Panc1 (cell line): Measurements from ENCODE around the gene NCBP1. TPM values are rescaled to one million over a fixed set of nuclear protein-coding genes. Genes with fewer than 3 reads are reported as not detected.
"Not testable (repeated sequence)": the region's sequence is repeated elsewhere in the genome, so short reads cannot be mapped to it uniquely, and the experiment has no call there.

Source experiments
- ATAC-seq: fragments of 200-7000 bp; cut with Tn5 transposase; 2 replicates; pipeline ENCODE4 v1.9.1; 2020; ENCODE audit warnings: mild to moderate bottlenecking, moderate library complexity
- BruUV-seq: library from RNA; stranded (reverse); fragments of 400-500 nt; replicated peaks from 2 replicates; lab custom pipeline; 2021; lab: Mats Ljungman, UMichigan
- CTCF ChIA-PET: fragments of 300-600 bp; sonication (Branson Sonifier 250); formaldehyde crosslinking; loops from one replicate; lab custom pipeline; 2022; ENCODE audit warnings: antibody characterized with exemption; lab: Charles Lee
- POLR2A ChIA-PET: fragments of 300-600 bp; sonication (Branson Sonifier 250); formaldehyde crosslinking; loops from one replicate; lab custom pipeline; 2022; ENCODE audit warnings: antibody characterized with exemption; lab: Charles Lee
- DNase-seq: peaks from one replicate; pipeline ENCODE4 v3.0.0-alpha.2; 2010; ENCODE audit warnings: low read depth, low spot score
- H3K27ac ChIP-seq: 2 replicates; pipeline ENCODE4 v1.5.1; 2011; ENCODE audit warnings: mild to moderate bottlenecking, low read length, inconsistent platforms
- H3K27me3 ChIP-seq: fragments of 200-500 bp; sonication (Bioruptor generic); 2 replicates; pipeline ENCODE4 v1.6.0; 2014; ENCODE audit warnings: low read length, inconsistent platforms; ENCODE audit not compliant: control insufficient read depth, insufficient read depth
- H3K36me3 ChIP-seq: fragments of 200-500 bp; sonication (Bioruptor generic); 2 replicates; pipeline ENCODE4 v1.5.1; 2014; ENCODE audit warnings: inconsistent platforms, mild to moderate bottlenecking, low read length, moderate library complexity; ENCODE audit not compliant: control insufficient read depth, insufficient read depth
- H3K4me1 ChIP-seq: 2 replicates; pipeline ENCODE4 v1.5.1; 2011; ENCODE audit warnings: inconsistent platforms, mild to moderate bottlenecking, low read length, moderate library complexity; ENCODE audit not compliant: control insufficient read depth, insufficient read depth
- H3K4me3 ChIP-seq, 2 experiments: 2 replicates each; pipeline ENCODE4 v1.5.1; 2011 to 2012; ENCODE audit warnings: low read depth in 2 of 2, low read length in 2 of 2, mild to moderate bottlenecking in 2 of 2, inconsistent platforms in 1 of 2, moderate library complexity in 1 of 2
- H3K9me3 ChIP-seq: fragments of 200-500 bp; sonication (Bioruptor generic); 2 replicates; pipeline ENCODE4 v1.5.1; 2014; ENCODE audit warnings: low read depth, mild to moderate bottlenecking, inconsistent platforms, low read length, moderate library complexity; ENCODE audit not compliant: control insufficient read depth, insufficient read depth
- POLR2AphosphoS5 ChIP-seq: IDR thresholded peaks from 2 replicates; pipeline ENCODE4 v1.6.1; 2012; ENCODE audit warnings: mild to moderate bottlenecking, low read depth, low read length, moderate library complexity
- SIN3A ChIP-seq: IDR thresholded peaks from 2 replicates; pipeline ENCODE4 v1.6.1; 2012; ENCODE audit warnings: low read depth, mild to moderate bottlenecking, low read length, moderate library complexity, borderline replicate concordance; ENCODE audit not compliant: insufficient read depth
- TCF7L2 ChIP-seq: IDR thresholded peaks from 2 replicates; pipeline ENCODE4 v1.6.1; 2011; ENCODE audit warnings: mild to moderate bottlenecking, low read depth, low read length, inconsistent platforms
- in situ Hi-C: cut with HindIII; loops from 2 replicates; pipeline ENCODE4 v1.10.0; 2016; ENCODE audit warnings: low sequenced_read_pairs, low pct_unique_long_range_greater_than_20kb
- intact Hi-C: fragments of 100-400 bp; cut with micrococcal nuclease; formaldehyde crosslinking; loops from one replicate; pipeline ENCODE4 v1.10.0; 2022; ENCODE audit not compliant: unreplicated experiment
- total RNA-seq: library from RNA; stranded (reverse); gene quantifications from one replicate; pipeline ENCODE4 v1.2.1, GENCODE V29; 2021; ENCODE audit not compliant: unreplicated experiment
- TF ChIP-seq, protein P1 (sequence below): fragments of 450-650 bp; IDR thresholded peaks from 2 replicates; pipeline ENCODE4 v1.5.1; 2017; ENCODE audit warnings: mild to moderate bottlenecking
- TF ChIP-seq, protein P2 (sequence below), 2 experiments: IDR thresholded peaks; 2 replicates each; pipeline ENCODE4 v1.6.1; 2011 to 2012; ENCODE audit warnings: low read depth in 2 of 2, control low read depth in 1 of 2, low read length in 1 of 2, mild to moderate bottlenecking in 1 of 2, moderate library complexity in 1 of 2; ENCODE audit not compliant: insufficient read depth in 1 of 2

NCBP1 gene
- total RNA-seq, 1 experiment from 2014 or later: 30.1 TPM

DNA sequence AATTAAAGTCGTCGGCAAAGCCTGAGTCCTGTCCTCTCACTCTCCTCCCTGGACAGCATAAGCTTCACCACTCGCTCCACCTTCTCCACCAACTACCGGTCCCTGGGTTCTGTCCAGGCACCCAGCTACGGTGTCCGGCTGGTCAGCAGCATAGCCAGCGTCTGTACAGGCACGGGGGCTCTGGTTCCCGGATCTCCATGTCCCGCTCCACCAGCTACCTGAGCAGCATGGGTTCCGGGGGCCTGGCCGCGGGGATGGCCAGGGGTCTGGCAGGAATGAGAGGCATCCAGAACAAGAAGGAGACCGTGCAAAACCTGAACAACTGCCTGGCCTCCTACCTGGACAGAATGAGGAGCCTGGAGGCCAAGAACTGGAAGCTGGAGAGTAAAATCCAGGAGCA lies 65.2 kb downstream of the NCBP1 start:
- POLR2A ChIA-PET: no interaction called here
- TF ChIP-seq TCF7L2: no peak
- TF ChIP-seq SIN3A: no peak
- TF ChIP-seq, protein P1, sequence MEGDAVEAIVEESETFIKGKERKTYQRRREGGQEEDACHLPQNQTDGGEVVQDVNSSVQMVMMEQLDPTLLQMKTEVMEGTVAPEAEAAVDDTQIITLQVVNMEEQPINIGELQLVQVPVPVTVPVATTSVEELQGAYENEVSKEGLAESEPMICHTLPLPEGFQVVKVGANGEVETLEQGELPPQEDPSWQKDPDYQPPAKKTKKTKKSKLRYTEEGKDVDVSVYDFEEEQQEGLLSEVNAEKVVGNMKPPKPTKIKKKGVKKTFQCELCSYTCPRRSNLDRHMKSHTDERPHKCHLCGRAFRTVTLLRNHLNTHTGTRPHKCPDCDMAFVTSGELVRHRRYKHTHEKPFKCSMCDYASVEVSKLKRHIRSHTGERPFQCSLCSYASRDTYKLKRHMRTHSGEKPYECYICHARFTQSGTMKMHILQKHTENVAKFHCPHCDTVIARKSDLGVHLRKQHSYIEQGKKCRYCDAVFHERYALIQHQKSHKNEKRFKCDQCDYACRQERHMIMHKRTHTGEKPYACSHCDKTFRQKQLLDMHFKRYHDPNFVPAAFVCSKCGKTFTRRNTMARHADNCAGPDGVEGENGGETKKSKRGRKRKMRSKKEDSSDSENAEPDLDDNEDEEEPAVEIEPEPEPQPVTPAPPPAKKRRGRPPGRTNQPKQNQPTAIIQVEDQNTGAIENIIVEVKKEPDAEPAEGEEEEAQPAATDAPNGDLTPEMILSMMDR: no peak
- TF ChIP-seq, protein P2, sequence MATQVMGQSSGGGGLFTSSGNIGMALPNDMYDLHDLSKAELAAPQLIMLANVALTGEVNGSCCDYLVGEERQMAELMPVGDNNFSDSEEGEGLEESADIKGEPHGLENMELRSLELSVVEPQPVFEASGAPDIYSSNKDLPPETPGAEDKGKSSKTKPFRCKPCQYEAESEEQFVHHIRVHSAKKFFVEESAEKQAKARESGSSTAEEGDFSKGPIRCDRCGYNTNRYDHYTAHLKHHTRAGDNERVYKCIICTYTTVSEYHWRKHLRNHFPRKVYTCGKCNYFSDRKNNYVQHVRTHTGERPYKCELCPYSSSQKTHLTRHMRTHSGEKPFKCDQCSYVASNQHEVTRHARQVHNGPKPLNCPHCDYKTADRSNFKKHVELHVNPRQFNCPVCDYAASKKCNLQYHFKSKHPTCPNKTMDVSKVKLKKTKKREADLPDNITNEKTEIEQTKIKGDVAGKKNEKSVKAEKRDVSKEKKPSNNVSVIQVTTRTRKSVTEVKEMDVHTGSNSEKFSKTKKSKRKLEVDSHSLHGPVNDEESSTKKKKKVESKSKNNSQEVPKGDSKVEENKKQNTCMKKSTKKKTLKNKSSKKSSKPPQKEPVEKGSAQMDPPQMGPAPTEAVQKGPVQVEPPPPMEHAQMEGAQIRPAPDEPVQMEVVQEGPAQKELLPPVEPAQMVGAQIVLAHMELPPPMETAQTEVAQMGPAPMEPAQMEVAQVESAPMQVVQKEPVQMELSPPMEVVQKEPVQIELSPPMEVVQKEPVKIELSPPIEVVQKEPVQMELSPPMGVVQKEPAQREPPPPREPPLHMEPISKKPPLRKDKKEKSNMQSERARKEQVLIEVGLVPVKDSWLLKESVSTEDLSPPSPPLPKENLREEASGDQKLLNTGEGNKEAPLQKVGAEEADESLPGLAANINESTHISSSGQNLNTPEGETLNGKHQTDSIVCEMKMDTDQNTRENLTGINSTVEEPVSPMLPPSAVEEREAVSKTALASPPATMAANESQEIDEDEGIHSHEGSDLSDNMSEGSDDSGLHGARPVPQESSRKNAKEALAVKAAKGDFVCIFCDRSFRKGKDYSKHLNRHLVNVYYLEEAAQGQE (IDR thresholded peaks at IDR 0.05; ENCODE audit: insufficient read depth in 1 of 2, low read depth in 2 of 2, low read length in 1 of 2): no peak
- TF ChIP-seq POLR2AphosphoS5: no peak
- intact Hi-C loops (no loop called here), in situ Hi-C loops (no loop called here)
- no peak overlapping the region for H3K27ac ChIP-seq
- H3K27me3 ChIP-seq: no peaks in the 10 kb centered on the region
- CTCF ChIA-PET: no interaction called here
- H3K4me3 ChIP-seq: no peak overlapping the region
- no peak for ATAC-seq
- DNase-seq: no peak
- peaks cover 14% of the 10 kb centered on the region; the same call in 1 of the 2 replicates for H3K4me1 ChIP-seq
- peaks cover 5% of the 10 kb centered on the region; the same call in 1 of the 2 replicates for H3K36me3 ChIP-seq
- H3K9me3 ChIP-seq: no peaks in the 10 kb centered on the region
- no TSS peak for BruUV-seq

DNA sequence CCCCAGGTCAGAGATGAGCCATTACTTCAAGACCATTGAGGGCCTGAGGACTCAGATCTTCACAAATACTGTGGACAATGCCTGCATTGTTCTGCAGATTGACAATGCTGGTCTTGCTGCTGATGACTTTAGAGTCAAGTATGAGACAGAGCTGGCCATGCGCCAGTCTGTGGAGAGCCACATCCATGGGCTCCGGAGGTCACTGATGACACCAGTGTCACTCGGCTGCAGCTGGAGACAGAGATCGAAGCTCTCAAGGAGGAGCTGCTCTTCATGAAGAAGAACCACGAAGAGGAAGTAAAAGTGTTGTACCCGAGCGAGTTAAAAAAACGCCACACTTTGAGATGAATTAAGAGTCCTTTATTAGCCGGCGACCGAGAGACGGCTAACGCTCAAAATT lies 65.7 kb downstream of the NCBP1 start:
- CTCF ChIA-PET, H3K9me3 ChIP-seq, in situ Hi-C loops, BruUV-seq, H3K36me3 ChIP-seq, DNase-seq, H3K27ac ChIP-seq, H3K27me3 ChIP-seq, POLR2A ChIA-PET, ATAC-seq, H3K4me3 ChIP-seq, intact Hi-C loops: not testable (repeated sequence)
- H3K4me1 ChIP-seq: peaks cover 10% of the 10 kb centered on the region; the same call in 1 of the 2 replicates

DNA sequence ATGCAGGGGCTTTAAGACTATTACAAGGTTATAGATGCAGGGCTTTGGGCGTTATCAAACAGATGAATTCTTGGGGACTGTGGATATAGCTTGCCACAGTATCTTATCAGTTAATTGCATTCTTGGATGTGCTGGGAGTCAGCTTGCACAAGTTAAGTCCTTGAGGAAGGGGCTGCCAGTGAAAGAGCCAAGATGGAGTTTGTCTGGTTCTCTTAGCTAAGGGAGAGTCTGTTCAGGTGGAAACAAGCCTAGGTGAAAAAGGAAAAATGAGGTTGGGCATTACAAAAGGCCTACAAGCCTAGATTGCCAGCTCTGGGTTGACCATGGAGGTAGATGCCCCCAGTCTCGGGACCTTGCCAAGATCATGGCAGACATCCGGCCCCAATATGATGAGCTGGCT lies 66.2 kb downstream of the NCBP1 start:
- H3K36me3 ChIP-seq, H3K4me3 ChIP-seq, H3K9me3 ChIP-seq, intact Hi-C loops, BruUV-seq, H3K27me3 ChIP-seq, in situ Hi-C loops, H3K27ac ChIP-seq, H3K4me1 ChIP-seq, ATAC-seq, DNase-seq, CTCF ChIA-PET, POLR2A ChIA-PET: not testable (repeated sequence)
